Kidney tubule cell (primary cell): ENCODE measurements around the gene BORCS6.

Experiments used
- DNase-seq: peaks from one replicate; pipeline ENCODE4 v3.0.0-alpha.2; 2018; ENCODE audit warnings: low spot score

BORCS6 gene

DNA sequence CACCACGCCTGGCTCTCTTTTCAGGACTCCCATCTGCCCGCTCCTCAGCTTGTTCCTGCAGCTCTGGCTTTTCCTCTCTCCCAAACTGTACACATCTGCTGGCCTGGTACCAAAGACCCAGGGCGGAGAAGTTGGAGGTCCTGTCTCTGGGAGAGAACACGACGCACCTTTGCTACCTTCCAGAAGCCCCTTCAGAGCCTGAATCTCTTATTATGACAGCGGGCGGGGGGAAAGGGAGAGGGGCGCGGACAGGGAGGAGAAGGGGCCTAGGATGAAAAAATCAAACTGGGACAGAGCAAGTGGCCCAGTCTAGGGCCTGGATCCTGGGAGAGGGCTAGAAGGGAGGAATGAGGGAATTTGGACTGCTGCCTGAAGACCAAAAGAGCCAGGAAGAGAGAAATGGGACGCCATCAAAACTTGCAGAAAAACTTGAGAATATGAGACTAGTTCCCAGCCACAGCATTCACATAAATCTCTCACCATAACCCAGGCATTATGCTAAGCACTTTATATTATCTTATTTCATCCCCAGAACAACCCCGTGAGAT is 35.3 kb downstream of the BORCS6 start:
- DNase-seq: no peak

- peak; percentile 98 for DNase-seq
Observed at GRCh38 chr17:8153957-8154607, 35.9 kb downstream of the BORCS6 start.

GRCh38 chr17:8153525-8153956 is 36.4 kb downstream of the BORCS6 start:
- peak; percentile 100 for DNase-seq

GRCh38 chr17:8153031-8153451 is 36.9 kb downstream of the BORCS6 start:
- no peak for DNase-seq

DNA sequence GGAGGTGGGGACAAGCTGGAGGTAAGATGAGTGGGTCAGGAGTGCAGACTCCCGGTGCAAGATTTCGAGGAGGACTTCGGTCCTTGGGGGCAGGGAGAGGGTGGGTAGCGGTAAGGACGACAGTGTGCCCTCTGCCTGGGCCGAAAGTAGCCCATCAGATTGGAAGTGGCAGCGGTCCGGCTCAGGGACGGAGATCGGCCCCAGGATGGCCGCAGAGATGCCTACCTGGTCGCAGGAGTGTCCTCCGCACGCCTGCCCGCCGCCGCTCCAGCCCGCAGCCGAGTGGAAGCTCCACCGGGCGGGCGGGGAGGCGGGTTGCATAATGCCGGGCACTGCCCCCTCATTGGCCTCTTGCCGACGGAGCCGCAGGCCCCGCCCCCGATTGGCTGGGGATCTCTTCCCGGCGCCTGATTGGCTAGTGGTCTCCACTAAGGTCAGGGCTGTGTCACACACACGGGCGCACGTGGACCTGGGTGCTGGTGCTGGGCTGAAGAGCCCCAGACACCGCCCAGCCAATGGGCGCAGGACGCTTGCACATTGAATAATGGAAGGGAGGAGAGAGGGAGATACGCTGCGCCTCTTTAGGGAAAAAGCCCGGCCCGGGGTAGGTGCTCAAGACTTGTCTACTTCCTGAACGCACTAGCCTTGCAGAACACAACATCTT is 37.7 kb downstream of the BORCS6 start, which contains the start of gene PER1:
Gene PER1, minus strand, starts transcription at position 293 of the 664 bp plus-strand sequence. CDS start 1,698 bp downstream, outside the sequence.
- DNase-seq: peak; percentile 96

DNA sequence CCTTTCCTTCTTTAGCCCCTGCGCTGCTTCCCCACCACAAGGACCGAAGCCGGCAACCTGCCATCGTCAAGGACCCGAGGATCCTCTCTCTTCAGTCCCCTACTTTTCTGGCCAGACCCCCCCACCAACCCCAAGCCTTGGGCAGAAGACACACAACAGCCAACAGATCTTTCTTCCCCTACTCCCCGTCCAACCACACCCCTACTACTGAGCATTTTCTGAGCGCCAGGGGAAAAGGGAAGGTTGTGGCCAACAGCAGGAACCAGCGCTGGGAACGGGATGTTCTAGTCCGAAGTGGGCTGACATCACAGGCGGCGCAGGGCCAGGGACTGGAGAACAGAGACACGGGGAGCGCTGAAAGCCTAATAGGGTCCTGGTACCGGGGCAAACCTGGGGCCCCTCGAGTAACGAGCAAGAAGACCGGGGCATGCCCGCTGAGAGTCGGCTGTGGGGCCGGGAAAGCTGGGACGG is 38.3 kb downstream of the BORCS6 start:
- peak; percentile 59 for DNase-seq

- DNase-seq: peak; percentile 86
Observed at GRCh38 chr17:8151120-8151640, 38.8 kb downstream of the BORCS6 start.

DNA sequence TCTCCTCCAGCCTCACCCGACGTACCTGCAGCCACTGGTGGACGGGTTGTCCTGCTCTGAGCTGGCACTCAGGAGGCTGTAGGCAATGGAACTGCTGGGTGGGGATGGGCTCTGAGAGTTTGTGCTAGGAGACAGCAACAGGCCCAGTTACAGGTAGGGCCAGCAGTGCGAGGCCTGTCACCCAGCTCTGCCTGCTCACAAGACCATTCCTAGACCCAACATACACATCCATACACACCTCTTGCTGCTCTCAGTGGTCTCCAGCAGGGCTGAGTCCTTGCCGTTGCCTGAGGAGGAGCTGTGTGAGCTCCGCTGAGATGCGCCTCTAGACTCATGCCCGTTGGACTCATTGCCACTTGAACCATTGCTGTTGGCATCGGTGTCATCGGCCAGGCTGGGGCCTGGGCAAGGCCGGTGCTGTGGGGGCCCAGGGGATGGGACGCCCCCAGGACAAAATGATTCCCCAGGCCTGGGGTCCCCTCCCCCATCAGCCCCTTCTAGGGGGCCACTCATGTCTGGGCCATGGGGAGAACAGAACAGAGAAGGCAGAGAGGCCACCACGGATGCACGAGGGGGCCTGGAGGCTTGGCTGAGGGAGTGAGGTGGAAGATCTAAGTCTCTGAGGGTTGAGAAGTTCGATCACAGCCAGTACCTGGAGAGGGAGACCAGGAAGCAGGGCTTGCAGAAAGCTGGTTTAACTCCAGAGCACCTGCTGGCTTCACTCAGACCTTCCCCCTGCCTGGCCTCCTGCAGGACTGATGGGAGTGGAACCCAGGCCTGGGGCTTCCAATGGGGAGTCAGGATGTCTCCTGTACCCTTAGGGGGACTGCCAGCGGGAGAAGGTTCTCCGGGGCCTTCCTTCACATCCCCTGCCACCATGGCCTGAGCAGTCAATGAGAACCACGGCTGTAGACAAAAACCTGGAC is 39.5 kb downstream of the BORCS6 start:
- DNase-seq: no peak

DNA sequence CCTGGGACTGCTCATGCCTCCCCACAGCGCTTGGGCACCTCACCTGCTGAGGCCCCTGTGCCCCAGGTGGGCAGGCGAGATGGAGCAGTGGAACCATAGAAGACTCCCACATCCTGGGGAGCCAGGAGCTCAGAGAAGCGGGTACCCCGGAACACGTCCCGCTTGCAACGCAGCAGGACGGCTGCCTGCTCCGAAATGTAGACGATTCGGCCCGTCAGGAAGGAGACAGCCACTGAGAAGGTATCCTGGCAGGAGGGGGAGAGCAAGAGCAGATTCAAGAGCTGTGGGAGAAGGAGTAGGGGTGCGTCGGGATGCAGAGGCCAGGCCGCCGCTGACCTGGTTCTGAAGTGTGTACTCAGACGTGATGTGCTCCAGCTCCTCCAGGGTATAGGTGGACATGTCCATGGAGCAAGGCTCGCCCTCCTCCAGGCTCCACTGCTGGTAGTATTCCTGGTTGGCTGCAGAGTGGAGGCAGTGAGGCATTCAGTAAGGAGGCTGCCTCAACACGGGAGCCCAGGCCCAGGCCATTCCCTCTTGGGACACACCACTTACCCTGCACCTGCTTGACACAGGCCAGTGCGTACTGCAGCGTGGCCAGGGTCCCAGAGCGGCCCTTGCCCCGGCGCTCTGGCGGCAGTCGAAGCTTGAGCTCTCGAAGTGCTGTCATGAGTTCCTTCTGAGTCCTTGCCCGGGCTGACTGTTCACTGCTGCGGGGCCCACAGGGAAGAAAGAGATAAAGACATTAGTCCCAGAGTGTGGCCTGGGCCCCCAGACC is 40.4 kb downstream of the BORCS6 start:
- DNase-seq: no peak

DNA sequence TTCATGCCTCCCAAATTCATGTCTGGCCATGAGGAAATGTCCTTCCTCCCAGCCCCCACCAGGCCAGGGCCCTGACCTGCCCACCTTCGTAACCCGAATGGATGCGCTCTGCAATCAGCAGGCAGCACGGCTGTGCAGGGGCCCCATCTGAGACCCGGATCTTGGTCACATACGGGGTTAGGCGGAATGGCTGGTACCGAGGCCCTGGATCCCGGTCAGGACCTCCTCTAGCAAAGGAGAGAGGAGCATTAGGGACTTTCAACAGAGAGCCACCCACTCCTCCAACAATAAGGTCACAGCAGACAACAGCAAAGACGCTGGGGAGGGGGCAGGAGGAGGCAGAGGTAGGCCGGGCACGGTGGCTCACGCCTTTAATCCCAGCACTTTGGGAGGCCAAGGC is 41.4 kb downstream of the BORCS6 start:
- no peak for DNase-seq

DNA sequence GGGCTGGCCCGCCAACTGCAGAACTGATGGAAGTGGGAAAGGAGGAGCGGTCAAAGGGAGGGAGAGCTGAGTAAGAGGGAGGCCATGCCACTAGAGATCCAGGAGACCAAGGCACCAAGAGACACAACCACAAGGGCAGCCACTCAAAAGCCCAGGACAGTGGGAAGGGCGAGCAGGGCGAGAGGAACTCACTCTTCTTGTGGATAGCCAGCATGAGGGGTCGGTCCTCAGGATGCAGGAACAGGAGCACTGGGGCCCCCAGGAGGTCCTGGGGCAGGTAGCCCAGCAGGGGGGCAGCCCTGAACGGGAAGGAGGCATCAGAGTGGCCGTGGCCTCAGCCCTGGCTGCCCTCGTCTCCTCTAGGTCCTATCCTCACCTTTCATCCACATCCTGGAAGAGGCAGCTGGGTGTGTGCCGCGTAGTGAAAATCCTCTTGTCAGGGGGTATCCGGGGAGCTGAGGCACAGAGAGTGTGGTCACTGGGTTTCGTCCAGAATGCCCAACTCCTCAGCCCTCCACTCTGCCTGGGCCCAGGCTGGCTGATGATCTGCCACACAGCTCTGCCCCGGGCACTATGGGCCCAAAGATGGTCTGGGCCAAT is 42.1 kb downstream of the BORCS6 start:
- no peak for DNase-seq

DNA sequence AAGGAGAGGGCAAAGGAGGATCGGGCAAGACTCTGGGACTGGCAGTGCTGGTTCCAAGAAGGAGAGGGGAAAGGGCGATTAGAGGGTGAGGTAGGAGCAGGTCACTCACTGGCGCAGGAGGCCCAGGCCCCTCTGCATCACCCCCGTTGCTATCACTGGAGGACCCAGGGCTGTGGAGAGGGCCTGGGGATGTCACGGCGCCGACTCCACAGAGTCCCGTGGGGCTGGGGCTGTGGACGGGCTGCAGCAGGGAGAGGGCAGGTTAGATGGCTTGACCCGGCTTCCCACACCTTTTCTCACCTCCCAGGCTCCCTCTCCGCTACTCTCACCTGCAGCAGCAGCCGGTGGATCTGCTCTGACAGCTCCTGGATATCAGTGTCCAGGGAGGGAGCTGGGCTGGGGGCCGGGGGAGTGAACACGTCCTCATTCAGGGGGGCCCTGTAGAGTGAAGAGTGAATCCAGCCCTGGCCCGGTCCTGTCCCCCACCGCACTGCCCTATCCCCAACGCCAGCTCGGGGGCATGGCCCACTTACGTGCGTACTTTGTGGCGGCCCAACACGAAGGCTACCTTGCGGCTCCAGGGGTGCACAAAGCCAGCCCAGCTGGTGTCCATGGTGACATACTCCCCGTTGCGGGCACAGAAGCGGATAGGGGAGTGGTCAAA is 42.7 kb downstream of the BORCS6 start:
- no peak for DNase-seq

GRCh38 chr17:8146381-8147140 is 43.4 kb downstream of the BORCS6 start:
- DNase-seq: no peak

DNA sequence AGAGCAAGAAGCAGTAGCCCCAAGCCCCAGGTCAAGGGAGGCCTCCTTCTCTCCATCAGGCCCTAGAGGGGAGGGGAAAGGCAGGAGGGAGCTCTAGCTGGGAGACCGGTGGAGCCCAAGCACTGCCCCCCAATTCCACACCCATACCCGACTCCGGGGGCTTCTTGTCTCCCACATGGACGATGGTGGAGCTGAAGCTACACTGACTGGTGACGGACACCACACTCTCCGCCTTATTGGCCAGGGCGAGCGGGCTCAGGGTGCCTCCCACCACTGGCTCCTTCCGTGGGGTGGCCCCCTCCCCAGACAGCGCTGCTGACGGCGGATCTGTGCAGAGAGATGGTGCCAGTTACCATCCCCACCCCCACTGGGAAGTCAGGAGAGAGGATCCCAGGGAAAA is 44.2 kb downstream of the BORCS6 start:
- DNase-seq: no peak

GRCh38 chr17:8144401-8145231 is 45.4 kb downstream of the BORCS6 start:
- no peak for DNase-seq

GRCh38 chr17:8143581-8144400 is 46.2 kb downstream of the BORCS6 start:
- no peak for DNase-seq

GRCh38 chr17:8142887-8143580 is 46.9 kb downstream of the BORCS6 start:
- no peak for DNase-seq
